Bone marrow (tissue), 2 donors: ENCODE data around the gene DCTN1.
"Not testable (repeated sequence)": the region's sequence is repeated elsewhere in the genome, so short reads cannot be mapped to it uniquely, and the experiment has no call there.

ENCODE experiments used
- DNase-seq, 2 donors: peaks; one replicate each; lab custom pipeline; 2025; lab: John Stamatoyannopoulos, UW

DCTN1 gene

DNA sequence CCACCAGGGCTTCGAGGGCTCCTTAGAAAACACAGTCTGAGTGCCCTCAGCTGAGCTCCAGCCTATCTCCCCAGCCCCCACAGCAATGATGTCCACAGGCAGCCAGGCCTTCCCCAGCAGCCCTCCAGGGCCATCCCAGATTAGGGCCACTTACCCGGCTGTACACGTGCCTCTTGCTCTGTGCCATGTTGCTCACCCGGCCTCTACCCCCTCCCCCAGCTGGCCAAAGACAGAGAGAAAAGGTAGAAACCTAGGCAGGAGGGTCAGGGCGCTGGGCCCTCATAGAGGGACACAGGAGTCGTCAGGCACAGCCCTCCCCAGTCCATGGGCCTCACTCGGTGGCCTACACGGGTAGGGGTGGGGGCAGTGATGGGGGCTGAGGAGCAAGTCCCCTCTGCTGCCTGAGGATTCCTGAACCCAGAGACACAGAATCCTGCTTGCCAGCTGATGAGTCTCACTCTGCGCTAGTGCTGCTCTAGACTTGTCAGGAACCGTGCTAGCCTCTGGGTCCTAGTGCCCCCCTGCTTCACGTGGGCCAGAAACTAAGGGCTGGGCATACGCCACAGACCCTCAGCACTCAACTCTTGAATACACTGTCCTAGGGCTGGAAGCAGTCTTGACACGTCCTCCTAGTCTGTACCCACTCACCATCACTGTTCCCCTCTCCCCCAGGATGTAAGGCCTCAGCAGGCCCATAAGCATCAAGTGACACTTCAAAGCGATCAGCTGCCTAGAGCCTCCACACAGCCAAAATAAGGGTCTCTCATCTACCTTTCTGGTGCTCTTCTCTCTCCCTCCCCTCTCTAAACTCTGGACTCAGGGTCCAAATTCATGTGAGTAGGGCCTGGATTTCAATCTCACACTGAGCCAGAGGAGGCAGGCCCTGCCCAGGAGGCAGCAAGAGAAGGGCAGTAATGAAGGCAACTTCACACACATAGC lies at the start of gene DCTN1:
Gene DCTN1, minus strand, starts transcription at position 461 of the 939 bp plus-strand sequence. Its CDS starts 274 bp downstream, at position 187.
- DNase-seq = no peak

DNA sequence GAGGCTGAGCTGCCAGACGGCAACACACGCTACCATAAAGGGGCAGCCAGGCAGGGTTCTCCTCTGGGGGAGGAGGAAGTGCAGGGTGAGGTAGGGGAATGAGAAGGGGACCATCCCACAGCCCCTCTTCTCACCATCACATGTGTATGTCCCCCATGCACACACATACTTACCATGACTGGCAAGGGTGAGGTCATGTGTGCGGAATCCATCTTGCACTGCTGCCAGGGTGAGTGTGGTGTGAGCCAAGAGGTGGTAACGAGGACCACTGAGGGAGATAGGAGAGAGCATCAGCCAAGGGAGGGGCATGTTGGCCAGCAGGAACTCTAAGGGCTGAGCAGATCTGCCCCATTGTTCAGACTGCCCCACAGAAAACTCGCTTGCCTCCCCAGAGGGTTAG lies 48.6 kb upstream of the DCTN1 start:
- no peak for DNase-seq

GRCh38 chr2:74427551-74427950 lies 47.4 kb upstream of the DCTN1 start:
- DNase-seq = no peak

DNA sequence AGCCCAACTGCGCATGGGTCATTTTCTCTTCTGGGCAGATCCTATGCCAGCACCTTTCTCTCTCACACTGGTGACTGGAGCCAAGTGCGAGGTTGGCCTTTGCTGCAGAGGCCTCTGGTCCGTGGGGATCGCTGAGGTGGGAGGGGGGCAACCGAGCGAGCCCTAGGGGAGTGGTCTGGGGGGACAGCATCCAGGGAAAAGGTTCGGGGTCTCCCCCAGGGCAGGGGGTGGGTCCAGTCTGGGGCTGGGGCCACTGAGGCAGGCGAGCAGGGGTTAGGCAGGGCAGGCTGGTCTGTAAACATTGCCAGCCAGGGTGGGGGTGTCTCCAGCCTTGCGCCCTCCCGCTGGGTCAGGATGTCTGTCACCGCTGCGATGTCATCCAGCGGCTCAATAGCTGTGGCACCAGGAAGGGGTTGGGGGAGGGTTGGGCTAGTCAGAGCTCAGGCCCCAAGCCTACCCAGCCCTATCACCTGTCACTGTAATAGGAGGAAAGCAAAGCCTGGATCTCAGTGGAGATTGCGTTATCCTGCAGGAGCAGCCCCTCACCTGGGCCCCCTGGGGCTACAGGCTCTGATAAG lies 46.2 kb upstream of the DCTN1 start:
- DNase-seq = no peak

DNA sequence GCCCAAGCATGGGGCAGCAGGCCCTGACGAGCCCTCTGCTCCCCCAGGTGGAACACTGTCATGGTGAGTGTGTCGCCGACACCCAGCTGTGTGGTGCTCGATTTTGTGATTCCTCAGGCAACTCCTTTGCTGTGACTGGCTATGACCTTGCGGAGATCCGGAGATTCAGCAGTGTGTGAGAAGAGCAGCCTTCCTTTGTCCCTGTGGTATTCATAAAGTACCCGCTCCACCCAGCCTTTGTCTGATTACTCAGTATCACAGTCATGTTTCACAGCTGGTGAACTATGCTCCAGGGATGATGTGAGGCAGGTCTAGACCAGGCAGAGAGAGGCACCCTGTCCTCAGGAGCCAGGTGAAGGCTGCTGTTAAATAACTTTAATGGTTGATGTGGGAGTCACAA lies 45.4 kb upstream of the DCTN1 start:
- DNase-seq = no peak

GRCh38 chr2:74424995-74425406 lies 44.9 kb upstream of the DCTN1 start:
- no peak for DNase-seq

DNA sequence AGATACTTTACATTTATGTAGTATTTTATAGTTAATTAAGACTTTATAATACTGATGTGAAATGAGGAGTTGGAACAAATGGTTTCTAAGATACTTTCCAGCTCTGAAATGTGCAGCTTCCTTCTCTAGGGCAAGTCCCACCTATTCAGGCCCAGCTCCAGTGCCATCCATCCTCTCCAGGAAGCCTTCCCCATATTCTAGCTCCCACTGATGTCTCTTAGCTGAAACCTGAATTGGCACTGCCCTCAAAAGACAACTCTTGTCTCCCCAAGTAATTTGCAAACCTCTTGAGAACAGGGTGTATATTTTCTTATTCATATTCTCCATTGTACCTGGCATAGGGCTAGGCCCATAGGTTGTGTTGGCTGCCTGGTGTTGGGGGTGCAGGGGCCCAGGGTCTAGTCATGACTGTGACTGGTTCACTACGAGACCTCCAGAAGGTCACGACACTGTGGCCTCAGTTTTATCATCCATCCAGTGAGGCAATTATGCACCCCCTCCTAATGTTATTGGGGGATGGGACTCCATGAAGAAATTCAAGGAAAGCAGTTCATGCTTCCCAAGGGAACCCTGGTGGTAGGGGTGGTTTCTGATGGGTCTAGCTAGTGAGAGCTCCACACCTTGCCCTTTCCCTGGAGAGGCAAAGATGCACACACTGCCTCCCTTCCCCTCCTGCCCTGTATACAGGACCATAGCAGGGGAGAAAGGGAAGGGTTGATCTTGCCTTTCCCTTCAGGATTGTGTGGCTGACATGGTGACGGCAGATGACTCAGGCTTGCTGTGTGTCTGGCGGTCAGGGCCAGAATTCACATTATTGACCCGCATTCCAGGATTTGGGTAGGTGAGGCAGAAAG lies 44.3 kb upstream of the DCTN1 start:
- no peak for DNase-seq

DNA sequence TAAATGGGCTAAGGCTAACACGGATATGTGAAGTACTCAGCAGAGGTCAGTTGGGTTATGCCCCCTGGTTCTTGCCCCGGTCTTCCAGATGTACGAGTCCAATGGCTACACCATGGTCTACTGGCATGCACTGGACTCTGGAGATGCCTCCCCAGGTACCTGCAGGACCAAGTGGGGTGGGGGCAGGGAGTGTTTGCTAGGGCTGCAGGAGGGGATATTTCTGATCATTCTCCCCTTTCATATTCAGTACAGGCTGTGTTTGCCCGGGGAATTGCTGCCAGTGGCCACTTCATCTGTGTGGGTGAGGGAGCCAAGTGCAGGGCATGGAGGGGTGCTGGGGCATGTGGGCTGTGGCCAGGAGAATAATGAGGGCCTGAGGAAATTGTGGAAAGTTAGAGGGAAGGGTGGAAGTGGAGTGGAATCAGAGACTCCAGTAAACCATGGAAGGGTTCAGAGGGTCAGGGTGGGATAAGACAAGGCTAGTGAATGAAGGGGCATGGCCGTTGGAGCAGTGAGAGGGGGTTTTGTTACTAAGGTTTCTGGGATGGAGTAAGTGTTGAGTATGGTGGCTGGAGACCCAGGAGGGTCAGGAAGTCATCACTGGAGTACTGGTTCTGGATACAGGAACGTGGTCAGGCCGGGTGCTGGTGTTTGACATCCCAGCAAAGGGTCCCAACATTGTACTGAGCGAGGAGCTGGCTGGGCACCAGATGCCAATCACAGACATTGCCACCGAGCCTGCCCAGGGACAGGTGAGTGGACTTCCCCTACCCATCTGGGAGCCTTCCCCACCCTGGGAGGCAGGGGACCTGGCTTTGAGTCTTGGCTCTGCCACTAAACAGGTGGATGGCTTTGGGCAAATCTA lies 43.4 kb upstream of the DCTN1 start:
- no peak for DNase-seq

DNA sequence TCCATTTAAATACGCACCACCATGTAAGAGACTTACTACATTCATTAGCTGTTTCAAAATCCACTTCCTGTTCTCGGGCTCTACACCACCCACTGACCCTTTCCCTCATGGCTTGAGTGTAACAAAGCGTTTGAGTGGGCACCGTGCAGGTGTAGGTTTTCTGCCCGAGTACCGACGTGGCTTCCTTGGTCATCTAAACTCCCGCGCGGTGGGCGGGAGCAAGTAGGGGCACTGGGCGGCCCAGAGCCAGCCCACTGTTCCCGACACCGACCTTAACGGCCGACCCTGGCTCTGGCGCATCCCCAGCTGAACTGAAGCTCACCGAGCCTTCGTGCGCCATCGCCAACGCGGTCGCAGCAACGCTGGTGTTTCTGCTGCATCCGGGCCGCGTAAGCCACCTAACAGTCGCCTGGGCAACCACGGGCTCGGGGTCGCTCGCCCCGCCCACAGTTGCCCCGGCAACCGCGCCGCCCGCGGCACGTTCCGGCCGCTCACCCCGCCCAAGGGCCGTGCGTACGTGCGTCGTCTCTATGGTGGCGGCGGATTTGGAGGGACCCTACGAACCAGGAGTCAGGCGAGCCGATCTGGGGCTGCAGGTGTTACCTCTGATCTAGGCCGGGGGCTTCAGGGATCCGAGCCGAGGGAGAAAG lies 41.2 kb upstream of the DCTN1 start, which contains the start of the genes C2orf81 and WDR54:
Gene C2orf81, minus strand, starts transcription at position 399 of the 650 bp plus-strand sequence. Its CDS starts 59 bp downstream, at position 340.
Gene WDR54, plus strand, starts transcription at position 510 of the 650 bp plus-strand sequence. CDS start 424 bp downstream, outside the sequence.
- DNase-seq = peak; percentile 43 to 71

- DNase-seq = not testable (repeated sequence)
Observed at GRCh38 chr2:74420443-74421103, 40.5 kb upstream of the DCTN1 start.

- no peak for DNase-seq
Observed at GRCh38 chr2:74420006-74420405, 39.9 kb upstream of the DCTN1 start.

- no peak for DNase-seq
Observed at GRCh38 chr2:74419345-74419744, 39.2 kb upstream of the DCTN1 start.

DNA sequence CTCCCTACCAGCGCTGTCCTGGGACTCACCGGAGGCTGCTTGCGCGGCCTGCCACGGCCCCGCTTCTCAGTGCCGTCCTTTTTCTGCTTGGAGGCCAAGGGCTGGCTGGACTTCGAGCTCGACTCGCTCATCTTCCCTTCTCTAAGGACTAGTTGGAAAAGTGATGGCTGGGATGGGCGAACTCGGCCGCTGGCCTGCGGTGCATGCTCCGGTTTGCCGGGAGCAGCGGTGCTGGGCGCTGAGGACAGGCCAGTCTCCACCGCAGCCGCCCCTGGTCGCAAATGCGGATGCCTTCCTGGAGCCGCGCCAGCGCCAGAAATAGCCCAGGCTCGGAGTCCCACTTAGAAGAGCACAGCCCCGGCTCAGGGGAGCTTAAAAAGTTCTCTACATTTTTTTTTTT lies 38.2 kb upstream of the DCTN1 start:
- DNase-seq = no peak

- DNase-seq = no peak
Observed at GRCh38 chr2:74417763-74418162, 37.7 kb upstream of the DCTN1 start.

DNA sequence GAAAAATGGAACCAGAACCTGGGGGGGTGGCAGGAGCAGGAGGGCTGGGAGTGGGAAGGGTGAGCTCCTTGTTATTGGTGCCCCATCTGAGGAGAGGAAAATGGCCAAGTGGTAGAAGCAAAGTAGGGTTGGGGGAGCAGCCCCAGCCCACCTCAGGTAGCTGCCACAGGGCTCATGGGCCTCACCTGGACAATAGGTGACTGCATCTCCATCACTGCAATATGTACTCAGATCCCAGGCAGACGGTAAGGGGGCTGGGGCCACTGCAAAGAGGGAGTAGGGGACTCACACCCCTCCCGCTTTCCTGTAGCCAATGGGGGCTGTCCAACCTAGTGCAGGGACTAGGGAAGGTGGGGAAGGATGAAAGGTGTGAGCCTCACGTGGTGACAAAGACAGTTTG lies 37.1 kb upstream of the DCTN1 start:
- DNase-seq = no peak

- no peak for DNase-seq
Observed at GRCh38 chr2:74416778-74417177, 36.7 kb upstream of the DCTN1 start.

DNA sequence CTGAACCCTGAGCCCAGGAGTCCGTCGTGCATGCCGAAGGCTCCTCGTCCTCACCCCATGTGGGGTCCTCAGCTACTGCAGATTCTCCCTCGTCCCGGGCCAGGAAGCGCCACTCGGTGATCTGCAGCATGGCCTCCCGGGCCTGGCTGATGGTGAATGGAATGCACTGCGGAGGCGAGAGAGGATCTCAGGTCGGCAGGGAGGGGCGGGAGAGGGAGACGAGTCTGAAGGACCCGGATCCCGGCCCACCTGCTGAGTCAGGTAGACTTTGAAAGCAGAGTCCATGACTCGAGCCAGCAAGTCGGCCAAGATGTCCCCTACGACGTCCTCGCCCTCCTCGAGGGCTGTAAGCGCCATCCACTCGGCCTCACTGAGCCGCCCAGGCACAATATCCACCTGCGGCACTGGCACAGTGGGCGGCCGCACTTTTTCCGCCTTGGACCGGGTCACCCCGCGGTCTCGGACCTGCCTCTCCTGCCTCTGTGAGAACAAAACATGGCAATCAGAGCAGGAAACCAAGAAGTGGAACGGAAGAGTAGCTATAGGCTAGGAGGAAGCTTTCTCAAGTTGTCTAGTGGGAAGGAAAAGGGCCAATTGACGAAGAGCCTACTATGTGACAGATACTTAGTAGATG lies 35.8 kb upstream of the DCTN1 start:
- no peak for DNase-seq

DNA sequence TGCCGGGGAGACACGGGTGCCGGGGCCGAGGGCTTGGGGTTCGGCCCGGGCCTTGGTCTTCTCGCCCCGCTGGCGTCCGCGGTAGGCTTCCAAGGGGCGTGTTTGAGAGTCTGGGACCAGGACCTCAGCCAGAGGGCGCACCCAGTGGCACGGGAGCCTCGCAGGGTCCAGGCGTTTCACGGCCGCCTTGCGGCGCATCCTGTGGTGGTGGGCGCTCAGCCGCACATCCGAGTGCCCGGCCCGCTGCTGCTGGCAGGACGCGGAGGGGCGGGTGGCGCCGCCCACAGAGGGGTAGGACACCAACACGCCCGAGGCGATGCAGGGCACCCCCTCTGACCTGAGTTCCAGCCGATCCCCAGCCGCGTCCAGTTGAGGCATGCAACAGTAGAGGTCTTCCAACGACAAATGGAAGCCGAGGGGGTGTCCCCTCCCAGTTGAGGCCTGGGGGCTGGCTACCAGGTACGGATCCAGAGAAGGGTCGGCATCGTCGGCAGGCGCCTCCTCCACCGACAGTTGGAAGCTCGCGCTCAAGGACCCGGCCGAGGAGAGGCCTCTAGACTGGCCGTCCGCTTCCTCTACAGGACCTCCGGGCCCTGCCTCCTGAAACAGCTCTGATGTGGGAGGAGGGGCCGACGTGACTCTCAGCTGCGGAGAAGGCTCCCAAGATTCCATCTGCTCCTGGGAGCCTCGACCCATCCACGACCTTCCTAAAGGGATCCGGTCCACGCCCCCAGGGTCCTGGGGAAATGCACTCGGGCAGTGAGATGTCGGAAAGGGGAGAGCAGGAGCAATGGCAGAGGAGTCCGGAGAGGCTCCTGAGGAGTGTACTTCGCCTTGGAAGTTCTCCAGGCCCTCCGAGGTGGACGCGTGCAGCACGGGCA lies 35.0 kb upstream of the DCTN1 start:
- DNase-seq = no peak

GRCh38 chr2:74414441-74414840 lies 34.3 kb upstream of the DCTN1 start:
- no peak for DNase-seq
